Liver (tissue), 9 donors: ENCODE measurements around the gene ATF5. TPM values are rescaled to one million over a fixed set of nuclear protein-coding genes. Genes with fewer than 3 reads are reported as not detected.

Experiments used
- DNase-seq: peaks from one replicate; pipeline ENCODE4 v3.0.0-alpha.2; 2017; ENCODE audit warnings: low spot score
- H3K27ac ChIP-seq, 2 donors: one replicate each; pipeline ENCODE4 v1.7.0; 2013; ENCODE audit warnings: inconsistent platforms in 2 of 2, low read length in 2 of 2, control low read depth in 1 of 2, low read depth in 1 of 2, mild to moderate bottlenecking in 1 of 2
- H3K27me3 ChIP-seq, 4 donors: one replicate each; pipeline versions ENCODE4 v1.6.1 to v1.7.0; 2013; ENCODE audit warnings: low read length in 3 of 4, inconsistent platforms in 1 of 4, mild to moderate bottlenecking in 1 of 4, moderate library complexity in 1 of 4; ENCODE audit not compliant: control insufficient read depth in 4 of 4, insufficient read depth in 4 of 4
- H3K36me3 ChIP-seq, 4 donors: one replicate each; pipeline versions ENCODE4 v1.6.1 to v1.7.0; 2013; ENCODE audit warnings: low read length in 3 of 4, mild to moderate bottlenecking in 3 of 4, low read depth in 1 of 4, moderate library complexity in 1 of 4; ENCODE audit not compliant: control insufficient read depth in 4 of 4, insufficient read depth in 3 of 4
- H3K4me1 ChIP-seq, 4 donors: one replicate each; pipeline versions ENCODE4 v1.6.1 to v1.7.0; 2013; ENCODE audit warnings: low read length in 3 of 4, mild to moderate bottlenecking in 3 of 4, moderate library complexity in 1 of 4; ENCODE audit not compliant: control insufficient read depth in 4 of 4, insufficient read depth in 4 of 4
- H3K4me3 ChIP-seq, 3 donors: one replicate each; pipeline versions ENCODE4 v1.6.1 to v1.7.0; 2013; ENCODE audit warnings: low read length in 3 of 3, control low read depth in 1 of 3, low read depth in 1 of 3, mild to moderate bottlenecking in 1 of 3
- H3K9ac ChIP-seq, 2 donors: one replicate each; pipeline ENCODE4 v1.7.0; 2013; ENCODE audit warnings: low read length in 2 of 2, mild to moderate bottlenecking in 2 of 2, moderate library complexity in 2 of 2, control low read depth in 1 of 2, low read depth in 1 of 2
- H3K9me3 ChIP-seq, 4 donors: one replicate each; pipeline versions ENCODE4 v1.6.1 to v1.7.0; 2013; ENCODE audit warnings: low read length in 3 of 4; ENCODE audit not compliant: control insufficient read depth in 4 of 4
- ATF3 ChIP-seq: IDR thresholded peaks from 2 replicates; pipeline ENCODE4 v1.6.1; 2016; ENCODE audit warnings: antibody characterized with exemption
- EGR1 ChIP-seq, 2 donors: IDR thresholded peaks; 2 replicates each; pipeline ENCODE4 v1.6.1; 2016 to 2018; ENCODE audit warnings: antibody characterized with exemption in 2 of 2, low read depth in 2 of 2
- FOXA1 ChIP-seq: IDR thresholded peaks from 2 replicates; pipeline ENCODE4 v1.6.1; 2016; ENCODE audit warnings: antibody characterized with exemption
- FOXA2 ChIP-seq: IDR thresholded peaks from 2 replicates; pipeline ENCODE4 v1.6.1; 2016; ENCODE audit warnings: antibody characterized with exemption
- GABPA ChIP-seq, 2 donors: IDR thresholded peaks in 1 of 2; conservative IDR thresholded peaks in 1 of 2; 2 replicates each; pipeline ENCODE4 v1.6.1; 2016; ENCODE audit warnings: antibody characterized with exemption in 2 of 2, mild to moderate bottlenecking in 1 of 2, moderate library complexity in 1 of 2
- HNF4A ChIP-seq, 2 donors: conservative IDR thresholded peaks; 2 replicates each; pipeline ENCODE4 v1.6.1; 2016; ENCODE audit warnings: antibody characterized with exemption in 2 of 2, mild to moderate bottlenecking in 2 of 2
- JUND ChIP-seq, 2 donors: IDR thresholded peaks; 2 replicates each; pipeline ENCODE4 v1.6.1; 2016; ENCODE audit warnings: antibody characterized with exemption in 2 of 2
- MAX ChIP-seq: IDR thresholded peaks from 2 replicates; pipeline ENCODE4 v1.6.1; 2016; ENCODE audit warnings: antibody characterized with exemption
- NR2F2 ChIP-seq: IDR thresholded peaks from 2 replicates; pipeline ENCODE4 v1.6.1; 2016; ENCODE audit warnings: antibody characterized with exemption
- RAD21 ChIP-seq, 2 donors: IDR thresholded peaks; 2 replicates each; pipeline ENCODE4 v1.6.1; 2016; ENCODE audit warnings: antibody characterized with exemption in 2 of 2, mild to moderate bottlenecking in 2 of 2
- RXRA ChIP-seq, 2 donors: IDR thresholded peaks; 2 replicates each; pipeline ENCODE4 v1.6.1; 2017 to 2018; ENCODE audit warnings: antibody characterized with exemption in 2 of 2, mild to moderate bottlenecking in 1 of 2
- SP1 ChIP-seq: IDR thresholded peaks from 2 replicates; pipeline ENCODE4 v1.6.1; 2018; ENCODE audit warnings: antibody characterized with exemption, mild to moderate bottlenecking
- TAF1 ChIP-seq: conservative IDR thresholded peaks from 2 replicates; pipeline ENCODE4 v1.6.1; 2016; ENCODE audit warnings: antibody characterized with exemption, mild to moderate bottlenecking
- YY1 ChIP-seq: IDR thresholded peaks from 2 replicates; pipeline ENCODE4 v1.6.1; 2016; ENCODE audit warnings: antibody characterized with exemption, mild to moderate bottlenecking
- ZBTB33 ChIP-seq: IDR thresholded peaks from 2 replicates; pipeline ENCODE4 v1.6.1; 2016; ENCODE audit warnings: antibody characterized with exemption
- WGBS: extraction: QIAGEN DNeasy Blood & Tissue Kit; methylation state at CpG from one replicate; pipeline ENCODE4 v1.1.7; 2013; 5-methylcytosine and 5-hydroxymethylcytosine counted together
- polyA plus RNA-seq, 2 donors: library from polyadenylated mRNA; stranded (reverse) in 1 of 2; unstranded in 1 of 2; fragments of 200-250 nt in 1 of 2; fragments of >200 nt in 1 of 2; fragmentation: Nextera tagmentation in 1 of 2; extraction: Ambion mirVana in 1 of 2; gene quantifications; one replicate each; pipeline versions ENCODE4 v1.2.1 to v1.2.3, GENCODE V29; 2013 to 2015
- total RNA-seq, 2 donors: library from RNA; depleted of rRNA; stranded (reverse); fragments of >200 nt; gene quantifications; one replicate each; pipeline ENCODE4 v1.2.3, GENCODE V29; 2014
- TF ChIP-seq, protein P1 (sequence below): IDR thresholded peaks from 2 replicates; pipeline ENCODE4 v1.6.1; 2016; ENCODE audit warnings: antibody characterized with exemption, mild to moderate bottlenecking
- donor health status: healthy.
- donor health status: healthy.
- donor health status: healthy.
- donor health status: healthy.
- donor health status: healthy.

The ATF5 gene
- total and polyA plus RNA-seq, 4 donors, result 42.3 to 2,086 (median 347) TPM

- TF ChIP-seq ZBTB33 (no peak), EGR1 (IDR thresholded peaks at IDR 0.05; ENCODE audit: low read depth in 2 of 2) (no peak), MAX (no peak), HNF4A (conservative IDR thresholded peaks at IDR 0.05) (no peak), GABPA (IDR thresholded peaks at IDR 0.05 in 1 of 2, conservative IDR thresholded peaks at IDR 0.05 in 1 of 2) (no peak), FOXA1 (no peak), ATF3 (no peak), YY1 (no peak), RXRA (IDR thresholded peaks at IDR 0.05) (no peak), TAF1 (no peak), RAD21 (IDR thresholded peaks at IDR 0.05) (no peak), FOXA2 (no peak), NR2F2 (no peak)
- TF ChIP-seq, protein P1, sequence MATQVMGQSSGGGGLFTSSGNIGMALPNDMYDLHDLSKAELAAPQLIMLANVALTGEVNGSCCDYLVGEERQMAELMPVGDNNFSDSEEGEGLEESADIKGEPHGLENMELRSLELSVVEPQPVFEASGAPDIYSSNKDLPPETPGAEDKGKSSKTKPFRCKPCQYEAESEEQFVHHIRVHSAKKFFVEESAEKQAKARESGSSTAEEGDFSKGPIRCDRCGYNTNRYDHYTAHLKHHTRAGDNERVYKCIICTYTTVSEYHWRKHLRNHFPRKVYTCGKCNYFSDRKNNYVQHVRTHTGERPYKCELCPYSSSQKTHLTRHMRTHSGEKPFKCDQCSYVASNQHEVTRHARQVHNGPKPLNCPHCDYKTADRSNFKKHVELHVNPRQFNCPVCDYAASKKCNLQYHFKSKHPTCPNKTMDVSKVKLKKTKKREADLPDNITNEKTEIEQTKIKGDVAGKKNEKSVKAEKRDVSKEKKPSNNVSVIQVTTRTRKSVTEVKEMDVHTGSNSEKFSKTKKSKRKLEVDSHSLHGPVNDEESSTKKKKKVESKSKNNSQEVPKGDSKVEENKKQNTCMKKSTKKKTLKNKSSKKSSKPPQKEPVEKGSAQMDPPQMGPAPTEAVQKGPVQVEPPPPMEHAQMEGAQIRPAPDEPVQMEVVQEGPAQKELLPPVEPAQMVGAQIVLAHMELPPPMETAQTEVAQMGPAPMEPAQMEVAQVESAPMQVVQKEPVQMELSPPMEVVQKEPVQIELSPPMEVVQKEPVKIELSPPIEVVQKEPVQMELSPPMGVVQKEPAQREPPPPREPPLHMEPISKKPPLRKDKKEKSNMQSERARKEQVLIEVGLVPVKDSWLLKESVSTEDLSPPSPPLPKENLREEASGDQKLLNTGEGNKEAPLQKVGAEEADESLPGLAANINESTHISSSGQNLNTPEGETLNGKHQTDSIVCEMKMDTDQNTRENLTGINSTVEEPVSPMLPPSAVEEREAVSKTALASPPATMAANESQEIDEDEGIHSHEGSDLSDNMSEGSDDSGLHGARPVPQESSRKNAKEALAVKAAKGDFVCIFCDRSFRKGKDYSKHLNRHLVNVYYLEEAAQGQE, result no peak
- H3K4me1 ChIP-seq, result peaks cover 0 to 18% (median 18%) of the 10 kb centered on the region in 4 donors
- no peaks in the 10 kb centered on the region for H3K9me3 ChIP-seq
- no peak for DNase-seq
- H3K36me3 ChIP-seq, result no peaks in the 10 kb centered on the region
- no peaks in the 10 kb centered on the region for H3K27me3 ChIP-seq
- no peak overlapping the region for H3K27ac ChIP-seq
- H3K9ac ChIP-seq, result no peak overlapping the region
- H3K4me3 ChIP-seq, result no peak overlapping the region
- 81% methylated on average over 13 of the region's 13 CpGs for WGBS
These were observed 22.0 kb downstream of the ATF5 start for GRCh38 chr19:49950956-49951526.

DNA sequence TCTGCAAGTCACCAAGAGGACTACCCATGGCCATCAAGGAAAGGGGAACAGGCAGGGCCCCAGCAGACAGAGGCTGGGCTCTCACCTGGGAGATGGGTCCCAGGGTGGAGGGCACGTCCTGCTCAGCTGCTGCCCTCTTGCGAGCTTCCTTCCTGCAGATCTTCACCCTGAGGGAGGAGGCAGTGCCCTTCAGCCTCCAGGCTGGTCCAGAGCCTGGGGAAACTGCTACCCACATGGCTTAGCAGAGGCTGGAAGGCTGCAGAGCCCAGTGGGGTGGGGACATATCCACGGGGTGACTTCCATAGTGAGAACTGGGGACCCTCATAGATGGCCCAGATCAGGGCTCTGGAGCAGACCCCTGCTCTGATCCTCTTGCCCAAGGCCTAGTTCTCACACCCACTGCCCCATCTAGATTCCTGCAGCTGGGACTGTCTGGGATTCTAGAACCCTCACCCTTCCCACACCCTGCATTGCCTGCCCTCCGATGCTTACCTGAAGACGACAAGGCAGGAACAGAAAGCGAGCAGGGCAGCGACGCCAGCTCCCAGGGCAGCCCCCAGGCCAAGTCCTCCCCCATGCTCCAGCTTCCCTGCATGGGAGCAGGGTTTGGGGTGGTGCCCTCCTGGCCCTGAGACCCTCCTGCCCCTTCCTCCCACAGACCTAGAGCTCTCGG, 22.9 kb downstream of the ATF5 start:
- no peak for DNase-seq
- TF ChIP-seq JUND (IDR thresholded peaks at IDR 0.05) (no peak), GABPA (IDR thresholded peaks at IDR 0.05 in 1 of 2, conservative IDR thresholded peaks at IDR 0.05 in 1 of 2) (no peak), TAF1 (no peak), MAX (no peak), FOXA1 (no peak), RAD21 (IDR thresholded peaks at IDR 0.05) (no peak), ATF3 (no peak), ZBTB33 (no peak), SP1 (no peak)
- TF ChIP-seq, protein P1, result no peak
- Histone ChIP-seq H3K36me3 (no peaks in the 10 kb centered on the region), H3K9ac (no peak overlapping the region), H3K4me1 (peaks cover 0 to 18% (median 18%) of the 10 kb centered on the region in 4 donors), H3K27me3 (no peaks in the 10 kb centered on the region), H3K4me3 (no peak overlapping the region), H3K9me3 (no peaks in the 10 kb centered on the region), H3K27ac (no peak overlapping the region)
- 85% methylated on average over 9 of the region's 9 CpGs for WGBS
